ENCODE results near the gene REPIN1.

The REPIN1 gene

GRCh38 chr7:150343225-150343624 lies 25.4 kb upstream of the REPIN1 start:
- Histone ChIP-seq H3K36me3 (ENCODE audit: control insufficient read depth in 2 of 2, insufficient read depth in 2 of 2, low read length in 2 of 2) (no peaks in the 10 kb centered on the region), H3K9me3 (ENCODE audit: control insufficient read depth in 2 of 2, low read length in 2 of 2) (no peaks in the 10 kb centered on the region), H3K9ac (ENCODE audit: low read depth in 1 of 2, low read length in 2 of 2) (no peak overlapping the region), H3K27me3 (ENCODE audit: control insufficient read depth in 2 of 2, insufficient read depth in 2 of 2, low read length in 2 of 2) (peaks cover 0 to 4% of the 10 kb centered on the region in 2 donors), H3K27ac (ENCODE audit: low read depth in 2 of 2, low read length in 2 of 2) (no peak overlapping the region), H3K4me3 (ENCODE audit: low read length in 2 of 2) (no peak overlapping the region), H3K4me1 (ENCODE audit: control insufficient read depth in 2 of 2, insufficient read depth in 2 of 2, low read length in 2 of 2) (peaks cover 9 to 27% of the 10 kb centered on the region in 2 donors)

GRCh38 chr7:150344299-150344698 lies 24.3 kb upstream of the REPIN1 start:
- Histone ChIP-seq H3K27me3 (ENCODE audit: control insufficient read depth in 2 of 2, insufficient read depth in 2 of 2, low read length in 2 of 2) (peaks cover 0 to 4% of the 10 kb centered on the region in 2 donors), H3K4me3 (ENCODE audit: low read length in 2 of 2) (no peak overlapping the region), H3K9me3 (ENCODE audit: control insufficient read depth in 2 of 2, low read length in 2 of 2) (no peaks in the 10 kb centered on the region), H3K4me1 (ENCODE audit: control insufficient read depth in 2 of 2, insufficient read depth in 2 of 2, low read length in 2 of 2) (peaks cover 8 to 19% of the 10 kb centered on the region in 2 donors), H3K27ac (ENCODE audit: low read depth in 2 of 2, low read length in 2 of 2) (no peak overlapping the region), H3K36me3 (ENCODE audit: control insufficient read depth in 2 of 2, insufficient read depth in 2 of 2, low read length in 2 of 2) (no peaks in the 10 kb centered on the region), H3K9ac (ENCODE audit: low read depth in 1 of 2, low read length in 2 of 2) (no peak overlapping the region)

GRCh38 chr7:150345012-150345411 lies 23.6 kb upstream of the REPIN1 start:
- H3K27ac ChIP-seq (ENCODE audit: low read depth in 2 of 2, low read length in 2 of 2): no peak overlapping the region
- peaks cover 2 to 12% of the 10 kb centered on the region in 2 donors for H3K4me1 ChIP-seq (ENCODE audit: control insufficient read depth in 2 of 2, insufficient read depth in 2 of 2, low read length in 2 of 2)
- no peaks in the 10 kb centered on the region for H3K9me3 ChIP-seq (ENCODE audit: control insufficient read depth in 2 of 2, low read length in 2 of 2)
- no peak overlapping the region for H3K4me3 ChIP-seq (ENCODE audit: low read length in 2 of 2)
- H3K27me3 ChIP-seq (ENCODE audit: control insufficient read depth in 2 of 2, insufficient read depth in 2 of 2, low read length in 2 of 2): peaks cover 0 to 4% of the 10 kb centered on the region in 2 donors
- H3K9ac ChIP-seq (ENCODE audit: low read depth in 1 of 2, low read length in 2 of 2): no peak overlapping the region
- no peaks in the 10 kb centered on the region for H3K36me3 ChIP-seq (ENCODE audit: control insufficient read depth in 2 of 2, insufficient read depth in 2 of 2, low read length in 2 of 2)

- peaks cover 0 to 3% of the 10 kb centered on the region in 2 donors for H3K27me3 ChIP-seq (ENCODE audit: control insufficient read depth in 2 of 2, insufficient read depth in 2 of 2, low read length in 2 of 2)
- H3K27ac ChIP-seq (ENCODE audit: low read depth in 2 of 2, low read length in 2 of 2): no peak overlapping the region
- no peak overlapping the region for H3K9ac ChIP-seq (ENCODE audit: low read depth in 1 of 2, low read length in 2 of 2)
- H3K4me1 ChIP-seq (ENCODE audit: control insufficient read depth in 2 of 2, insufficient read depth in 2 of 2, low read length in 2 of 2): peaks cover 0 to 2% of the 10 kb centered on the region in 2 donors
- no peak overlapping the region for H3K4me3 ChIP-seq (ENCODE audit: low read length in 2 of 2)
- no peaks in the 10 kb centered on the region for H3K36me3 ChIP-seq (ENCODE audit: control insufficient read depth in 2 of 2, insufficient read depth in 2 of 2, low read length in 2 of 2)
- no peaks in the 10 kb centered on the region for H3K9me3 ChIP-seq (ENCODE audit: control insufficient read depth in 2 of 2, low read length in 2 of 2)
Measured at GRCh38 chr7:150346922-150347321, 21.7 kb upstream of the REPIN1 start.

GRCh38 chr7:150351587-150352194 lies 16.9 kb upstream of the REPIN1 start:
- Histone ChIP-seq H3K9me3 (ENCODE audit: control insufficient read depth in 2 of 2, low read length in 2 of 2) (no peaks in the 10 kb centered on the region), H3K27ac (ENCODE audit: low read depth in 2 of 2, low read length in 2 of 2) (no peak overlapping the region), H3K27me3 (ENCODE audit: control insufficient read depth in 2 of 2, insufficient read depth in 2 of 2, low read length in 2 of 2) (no peaks in the 10 kb centered on the region), H3K9ac (ENCODE audit: low read depth in 1 of 2, low read length in 2 of 2) (no peak overlapping the region), H3K36me3 (ENCODE audit: control insufficient read depth in 2 of 2, insufficient read depth in 2 of 2, low read length in 2 of 2) (no peaks in the 10 kb centered on the region), H3K4me3 (ENCODE audit: low read length in 2 of 2) (no peak overlapping the region), H3K4me1 (ENCODE audit: control insufficient read depth in 2 of 2, insufficient read depth in 2 of 2, low read length in 2 of 2) (peaks cover 7 to 14% of the 10 kb centered on the region in 2 donors)

- no peaks in the 10 kb centered on the region for H3K9me3 ChIP-seq (ENCODE audit: control insufficient read depth in 2 of 2, low read length in 2 of 2)
- H3K36me3 ChIP-seq (ENCODE audit: control insufficient read depth in 2 of 2, insufficient read depth in 2 of 2, low read length in 2 of 2): no peaks in the 10 kb centered on the region
- peaks cover 12 to 14% of the 10 kb centered on the region in 2 donors for H3K4me1 ChIP-seq (ENCODE audit: control insufficient read depth in 2 of 2, insufficient read depth in 2 of 2, low read length in 2 of 2)
- peak overlapping the region; percentile 38 to 59 for H3K27ac ChIP-seq (ENCODE audit: low read depth in 2 of 2, low read length in 2 of 2)
- peak overlapping the region in 1 of 2 donors; percentile 9 for H3K9ac ChIP-seq (ENCODE audit: low read depth in 1 of 2, low read length in 2 of 2)
- H3K27me3 ChIP-seq (ENCODE audit: control insufficient read depth in 2 of 2, insufficient read depth in 2 of 2, low read length in 2 of 2): no peaks in the 10 kb centered on the region
- no peak overlapping the region for H3K4me3 ChIP-seq (ENCODE audit: low read length in 2 of 2)
Measured at GRCh38 chr7:150355666-150356059, 13.0 kb upstream of the REPIN1 start.

GRCh38 chr7:150356265-150356897 lies 12.2 kb upstream of the REPIN1 start:
- Histone ChIP-seq H3K4me3 (ENCODE audit: low read length in 2 of 2) (no peak overlapping the region), H3K9ac (ENCODE audit: low read depth in 1 of 2, low read length in 2 of 2) (no peak overlapping the region), H3K4me1 (ENCODE audit: control insufficient read depth in 2 of 2, insufficient read depth in 2 of 2, low read length in 2 of 2) (peaks cover 12 to 14% of the 10 kb centered on the region in 2 donors), H3K27ac (ENCODE audit: low read depth in 2 of 2, low read length in 2 of 2) (peak overlapping the region in 1 of 2 donors; percentile 38), H3K9me3 (ENCODE audit: control insufficient read depth in 2 of 2, low read length in 2 of 2) (no peaks in the 10 kb centered on the region), H3K36me3 (ENCODE audit: control insufficient read depth in 2 of 2, insufficient read depth in 2 of 2, low read length in 2 of 2) (no peaks in the 10 kb centered on the region), H3K27me3 (ENCODE audit: control insufficient read depth in 2 of 2, insufficient read depth in 2 of 2, low read length in 2 of 2) (no peaks in the 10 kb centered on the region)

GRCh38 chr7:150357270-150357669 lies 11.4 kb upstream of the REPIN1 start:
- Histone ChIP-seq H3K27me3 (ENCODE audit: control insufficient read depth in 2 of 2, insufficient read depth in 2 of 2, low read length in 2 of 2) (no peaks in the 10 kb centered on the region), H3K4me3 (ENCODE audit: low read length in 2 of 2) (peak overlapping the region in 1 of 2 donors; percentile 22), H3K9me3 (ENCODE audit: control insufficient read depth in 2 of 2, low read length in 2 of 2) (no peaks in the 10 kb centered on the region), H3K4me1 (ENCODE audit: control insufficient read depth in 2 of 2, insufficient read depth in 2 of 2, low read length in 2 of 2) (peaks cover 9 to 12% of the 10 kb centered on the region in 2 donors), H3K27ac (ENCODE audit: low read depth in 2 of 2, low read length in 2 of 2) (peak overlapping the region in 1 of 2 donors; percentile 23), H3K36me3 (ENCODE audit: control insufficient read depth in 2 of 2, insufficient read depth in 2 of 2, low read length in 2 of 2) (no peaks in the 10 kb centered on the region), H3K9ac (ENCODE audit: low read depth in 1 of 2, low read length in 2 of 2) (no peak overlapping the region)

GRCh38 chr7:150357771-150358427 lies 10.7 kb upstream of the REPIN1 start:
- Histone ChIP-seq H3K4me3 (ENCODE audit: low read length in 2 of 2) (peak overlapping the region in 1 of 2 donors; percentile 22), H3K36me3 (ENCODE audit: control insufficient read depth in 2 of 2, insufficient read depth in 2 of 2, low read length in 2 of 2) (no peaks in the 10 kb centered on the region), H3K9me3 (ENCODE audit: control insufficient read depth in 2 of 2, low read length in 2 of 2) (no peaks in the 10 kb centered on the region), H3K9ac (ENCODE audit: low read depth in 1 of 2, low read length in 2 of 2) (no peak overlapping the region), H3K27ac (ENCODE audit: low read depth in 2 of 2, low read length in 2 of 2) (peak overlapping the region in 1 of 2 donors; percentile 23), H3K27me3 (ENCODE audit: control insufficient read depth in 2 of 2, insufficient read depth in 2 of 2, low read length in 2 of 2) (no peaks in the 10 kb centered on the region), H3K4me1 (ENCODE audit: control insufficient read depth in 2 of 2, insufficient read depth in 2 of 2, low read length in 2 of 2) (peaks cover 9 to 12% of the 10 kb centered on the region in 2 donors)

GRCh38 chr7:150358433-150358832 lies 10.2 kb upstream of the REPIN1 start:
- peaks cover 9 to 12% of the 10 kb centered on the region in 2 donors for H3K4me1 ChIP-seq (ENCODE audit: control insufficient read depth in 2 of 2, insufficient read depth in 2 of 2, low read length in 2 of 2)
- no peaks in the 10 kb centered on the region for H3K9me3 ChIP-seq (ENCODE audit: control insufficient read depth in 2 of 2, low read length in 2 of 2)
- H3K36me3 ChIP-seq (ENCODE audit: control insufficient read depth in 2 of 2, insufficient read depth in 2 of 2, low read length in 2 of 2): no peaks in the 10 kb centered on the region
- no peak overlapping the region for H3K4me3 ChIP-seq (ENCODE audit: low read length in 2 of 2)
- no peak overlapping the region for H3K9ac ChIP-seq (ENCODE audit: low read depth in 1 of 2, low read length in 2 of 2)
- no peaks in the 10 kb centered on the region for H3K27me3 ChIP-seq (ENCODE audit: control insufficient read depth in 2 of 2, insufficient read depth in 2 of 2, low read length in 2 of 2)
- no peak overlapping the region for H3K27ac ChIP-seq (ENCODE audit: low read depth in 2 of 2, low read length in 2 of 2)
